Gastroesophageal sphincter (tissue), 3 donors: ENCODE measurements around the gene PLG.

Experiments used
- CTCF ChIP-seq, 4 experiments: fragments of 200-600 bp in 2 of 4; fragments of 450-650 bp in 2 of 4; sonication (generic) in 1 of 4; IDR thresholded peaks; one replicate each; pipeline ENCODE4 v1.5.1; 2017 to 2019; ENCODE audit warnings: antibody characterized with exemption in 4 of 4, mild to moderate bottlenecking in 2 of 4, moderate library complexity in 2 of 4
- EP300 ChIP-seq: sonication (generic); formaldehyde crosslinking; IDR thresholded peaks from one replicate; pipeline ENCODE4 v1.6.1; 2017; ENCODE audit warnings: antibody characterized with exemption, mild to moderate bottlenecking
- POLR2A ChIP-seq, 2 donors: fragments of 450-650 bp; IDR thresholded peaks; one replicate each; pipeline ENCODE4 v1.6.1; 2017; ENCODE audit warnings: antibody characterized with exemption in 2 of 2, mild to moderate bottlenecking in 2 of 2, moderate library complexity in 1 of 2
- POLR2AphosphoS5 ChIP-seq: sonication (generic); formaldehyde crosslinking; IDR thresholded peaks from one replicate; pipeline ENCODE4 v1.6.1; 2017; ENCODE audit warnings: antibody characterized with exemption

- TF ChIP-seq CTCF (IDR thresholded peaks at IDR 0.05) (no peak), POLR2A (IDR thresholded peaks at IDR 0.05) (no peak), EP300 (no peak), POLR2AphosphoS5 (no peak)
Observed at GRCh38 chr6:160766657-160766988, 64.6 kb downstream of the PLG start.
